ENCODE results near the gene KDM4E.

KDM4E gene

DNA sequence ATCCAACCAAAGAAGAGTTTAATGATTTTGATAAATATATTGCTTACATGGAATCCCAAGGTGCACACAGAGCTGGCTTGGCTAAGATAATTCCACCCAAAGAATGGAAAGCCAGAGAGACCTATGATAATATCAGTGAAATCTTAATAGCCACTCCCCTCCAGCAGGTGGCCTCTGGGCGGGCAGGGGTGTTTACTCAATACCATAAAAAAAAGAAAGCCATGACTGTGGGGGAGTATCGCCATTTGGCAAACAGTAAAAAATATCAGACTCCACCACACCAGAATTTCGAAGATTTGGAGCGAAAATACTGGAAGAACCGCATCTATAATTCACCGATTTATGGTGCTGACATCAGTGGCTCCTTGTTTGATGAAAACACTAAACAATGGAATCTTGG lies 27.6 kb upstream of the KDM4E start:
- TF ChIP-seq, protein P1, sequence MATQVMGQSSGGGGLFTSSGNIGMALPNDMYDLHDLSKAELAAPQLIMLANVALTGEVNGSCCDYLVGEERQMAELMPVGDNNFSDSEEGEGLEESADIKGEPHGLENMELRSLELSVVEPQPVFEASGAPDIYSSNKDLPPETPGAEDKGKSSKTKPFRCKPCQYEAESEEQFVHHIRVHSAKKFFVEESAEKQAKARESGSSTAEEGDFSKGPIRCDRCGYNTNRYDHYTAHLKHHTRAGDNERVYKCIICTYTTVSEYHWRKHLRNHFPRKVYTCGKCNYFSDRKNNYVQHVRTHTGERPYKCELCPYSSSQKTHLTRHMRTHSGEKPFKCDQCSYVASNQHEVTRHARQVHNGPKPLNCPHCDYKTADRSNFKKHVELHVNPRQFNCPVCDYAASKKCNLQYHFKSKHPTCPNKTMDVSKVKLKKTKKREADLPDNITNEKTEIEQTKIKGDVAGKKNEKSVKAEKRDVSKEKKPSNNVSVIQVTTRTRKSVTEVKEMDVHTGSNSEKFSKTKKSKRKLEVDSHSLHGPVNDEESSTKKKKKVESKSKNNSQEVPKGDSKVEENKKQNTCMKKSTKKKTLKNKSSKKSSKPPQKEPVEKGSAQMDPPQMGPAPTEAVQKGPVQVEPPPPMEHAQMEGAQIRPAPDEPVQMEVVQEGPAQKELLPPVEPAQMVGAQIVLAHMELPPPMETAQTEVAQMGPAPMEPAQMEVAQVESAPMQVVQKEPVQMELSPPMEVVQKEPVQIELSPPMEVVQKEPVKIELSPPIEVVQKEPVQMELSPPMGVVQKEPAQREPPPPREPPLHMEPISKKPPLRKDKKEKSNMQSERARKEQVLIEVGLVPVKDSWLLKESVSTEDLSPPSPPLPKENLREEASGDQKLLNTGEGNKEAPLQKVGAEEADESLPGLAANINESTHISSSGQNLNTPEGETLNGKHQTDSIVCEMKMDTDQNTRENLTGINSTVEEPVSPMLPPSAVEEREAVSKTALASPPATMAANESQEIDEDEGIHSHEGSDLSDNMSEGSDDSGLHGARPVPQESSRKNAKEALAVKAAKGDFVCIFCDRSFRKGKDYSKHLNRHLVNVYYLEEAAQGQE (IDR thresholded peaks at IDR 0.05; ENCODE audit: insufficient read depth in 1 of 2, low read depth in 2 of 2, low read length in 2 of 2): no peak
- TF ChIP-seq SIN3A (IDR thresholded peaks at IDR 0.05; ENCODE audit: borderline replicate concordance, insufficient read depth, low read length): no peak
- no peak for TF ChIP-seq TAF1 (IDR thresholded peaks at IDR 0.05; ENCODE audit: borderline replicate concordance, insufficient read depth, low read length)
- no peak for TF ChIP-seq FOXP2 (optimal IDR thresholded peaks at IDR 0.05; ENCODE audit: borderline replicate concordance, extremely low read depth, extremely low read length, insufficient read depth)
- TF ChIP-seq POLR2AphosphoS5 (IDR thresholded peaks at IDR 0.05; ENCODE audit: low read depth, low read length): no peak

DNA sequence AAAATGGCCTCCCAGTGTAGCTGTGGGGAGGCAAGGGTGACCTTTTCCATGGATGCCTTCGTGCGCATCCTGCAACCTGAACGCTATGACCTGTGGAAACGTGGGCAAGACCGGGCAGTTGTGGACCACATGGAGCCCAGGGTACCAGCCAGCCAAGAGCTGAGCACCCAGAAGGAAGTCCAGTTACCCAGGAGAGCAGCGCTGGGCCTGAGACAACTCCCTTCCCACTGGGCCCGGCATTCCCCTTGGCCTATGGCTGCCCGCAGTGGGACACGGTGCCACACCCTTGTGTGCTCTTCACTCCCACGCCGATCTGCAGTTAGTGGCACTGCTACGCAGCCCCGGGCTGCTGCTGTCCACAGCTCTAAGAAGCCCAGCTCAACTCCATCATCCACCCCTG lies 26.8 kb upstream of the KDM4E start:
- TF ChIP-seq POLR2AphosphoS5 (IDR thresholded peaks at IDR 0.05; ENCODE audit: low read depth, low read length): no peak
- TF ChIP-seq SIN3A (IDR thresholded peaks at IDR 0.05; ENCODE audit: borderline replicate concordance, insufficient read depth, low read length): no peak
- TF ChIP-seq FOXP2 (optimal IDR thresholded peaks at IDR 0.05; ENCODE audit: borderline replicate concordance, extremely low read depth, extremely low read length, insufficient read depth): no peak
- TF ChIP-seq, protein P1 (IDR thresholded peaks at IDR 0.05; ENCODE audit: insufficient read depth in 1 of 2, low read depth in 2 of 2, low read length in 2 of 2): no peak

DNA sequence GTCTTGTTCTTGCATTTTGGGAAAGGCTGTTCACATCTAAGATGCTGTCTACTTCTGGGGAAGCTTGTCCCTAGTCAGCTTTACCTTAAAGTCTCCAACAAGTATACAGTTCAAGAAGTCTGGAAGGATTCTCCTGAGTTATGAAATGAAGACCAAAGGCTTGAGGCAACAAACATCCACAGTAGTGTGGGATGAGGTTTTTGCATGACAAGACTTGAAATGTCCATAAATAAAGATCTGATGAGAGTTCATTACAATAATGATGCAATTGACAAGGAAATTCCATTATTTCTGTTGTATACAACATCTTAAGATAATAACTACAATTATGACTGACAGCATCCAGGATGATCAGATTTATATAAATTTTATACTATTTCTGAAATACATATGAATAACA lies 21.3 kb upstream of the KDM4E start:
- TF ChIP-seq SIN3A (IDR thresholded peaks at IDR 0.05; ENCODE audit: borderline replicate concordance, insufficient read depth, low read length) (no peak), TAF1 (IDR thresholded peaks at IDR 0.05; ENCODE audit: borderline replicate concordance, insufficient read depth, low read length) (no peak), FOXP2 (optimal IDR thresholded peaks at IDR 0.05; ENCODE audit: borderline replicate concordance, extremely low read depth, extremely low read length, insufficient read depth) (no peak)

DNA sequence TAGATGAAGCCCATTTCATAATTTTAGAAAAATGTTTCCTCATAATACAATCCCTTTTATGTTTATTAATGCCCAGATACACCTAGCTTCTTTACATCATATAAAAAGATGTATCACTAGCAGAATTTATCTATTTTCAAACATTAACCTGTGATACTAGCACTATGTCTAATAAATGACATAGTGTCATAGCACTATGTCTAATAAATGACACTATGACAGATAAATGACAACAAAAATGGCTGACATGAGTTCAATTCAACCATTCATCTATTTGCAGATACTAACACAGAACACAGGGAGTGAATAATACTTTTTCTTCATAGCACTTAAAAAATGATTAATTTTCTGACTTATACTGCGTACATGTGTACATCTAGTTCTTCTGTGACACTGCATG lies 19.4 kb upstream of the KDM4E start:
- TF ChIP-seq FOXP2 (optimal IDR thresholded peaks at IDR 0.05; ENCODE audit: borderline replicate concordance, extremely low read depth, extremely low read length, insufficient read depth) (no peak), SIN3A (IDR thresholded peaks at IDR 0.05; ENCODE audit: borderline replicate concordance, insufficient read depth, low read length) (no peak), TAF1 (IDR thresholded peaks at IDR 0.05; ENCODE audit: borderline replicate concordance, insufficient read depth, low read length) (no peak), POLR2AphosphoS5 (IDR thresholded peaks at IDR 0.05; ENCODE audit: low read depth, low read length) (no peak)
- TF ChIP-seq, protein P1 (IDR thresholded peaks at IDR 0.05; ENCODE audit: insufficient read depth in 1 of 2, low read depth in 2 of 2, low read length in 2 of 2): no peak

DNA sequence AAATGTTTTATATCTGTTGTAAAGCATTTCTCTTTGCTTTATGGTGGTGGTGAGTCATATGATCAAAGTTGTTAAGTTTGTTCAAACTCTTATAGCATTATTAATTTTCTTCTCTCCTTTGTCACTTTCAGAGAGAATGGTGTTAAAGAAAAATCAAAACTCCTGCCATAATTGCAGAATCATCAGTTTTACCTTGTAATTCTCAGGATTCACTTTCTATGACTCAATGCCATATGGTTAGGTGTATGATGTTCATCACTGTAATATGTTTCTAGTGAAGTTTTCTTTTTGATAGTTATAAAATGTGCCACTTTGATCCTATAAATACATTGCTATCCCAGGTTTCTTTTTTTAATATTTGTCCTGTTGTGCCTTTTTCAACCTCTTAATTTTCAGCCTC lies 13.7 kb upstream of the KDM4E start:
- TF ChIP-seq, protein P1 (IDR thresholded peaks at IDR 0.05; ENCODE audit: insufficient read depth in 1 of 2, low read depth in 2 of 2, low read length in 2 of 2): no peak
- no peak for TF ChIP-seq SIN3A (IDR thresholded peaks at IDR 0.05; ENCODE audit: borderline replicate concordance, insufficient read depth, low read length)
- TF ChIP-seq POLR2AphosphoS5 (IDR thresholded peaks at IDR 0.05; ENCODE audit: low read depth, low read length): no peak
- no peak for TF ChIP-seq TAF1 (IDR thresholded peaks at IDR 0.05; ENCODE audit: borderline replicate concordance, insufficient read depth, low read length)
- TF ChIP-seq FOXP2 (optimal IDR thresholded peaks at IDR 0.05; ENCODE audit: borderline replicate concordance, extremely low read depth, extremely low read length, insufficient read depth): no peak
